Heart left ventricle (tissue), 13 donors: ENCODE results near the gene TYR.

Experiments
- CTCF ChIP-seq, 12 donors: fragments of 200-600 bp; sonication (generic) in 4 of 12; IDR thresholded peaks; one replicate each; pipeline versions ENCODE4 v1.5.0 to v1.8.0; 2018 to 2022; ENCODE audit warnings: antibody characterized with exemption in 12 of 12, mild to moderate bottlenecking in 5 of 12
- POLR2A ChIP-seq, 2 donors: fragments of 450-650 bp; IDR thresholded peaks; one replicate each; pipeline ENCODE4 v1.6.1; 2017; ENCODE audit warnings: antibody characterized with exemption in 2 of 2, mild to moderate bottlenecking in 2 of 2, moderate library complexity in 2 of 2
- donor health status: ischemic (EF 13 %, LVEDD 7.1; RV severe dilation, severe dysfunction).
- donor health status: DM: no; HTN: yes; CAD: no.
- donor health status: DM: no; HTN: no; CAD: no.
- donor health status: ischemic (EF 25% LVEDD 6.9; RV normal size, moderate dysfunction).
- donor health status: ischemic (EF 25% LVEDD 5.7; RV mildly dilated, moderate dysfunction).
- donor health status: ischemic (EF 35%, LVEDD 5.7; RV mildly dilated, moderate dysfunction).
- donor health status: nonischemic (EF 11% LVEDD 7.7; RV severe dilation, severe dysfunction).
- donor health status: DM: yes; HTN: yes; CAD: no.
- donor health status: PGD.
- donor health status: ischemic (EF 29% LVEDD 5.4; RV normal size, mild dysfunction).
- donor health status: nonischemic (EF 23%, LVEDD 6.1; RV moderate dilation, normal function).

GRCh38 chr11:89279176-89279575 lies 101.5 kb downstream of the TYR start:
- TF ChIP-seq CTCF (IDR thresholded peaks at IDR 0.05) = no peak
- no peak for TF ChIP-seq POLR2A (IDR thresholded peaks at IDR 0.05)
